Measurements from ENCODE around the gene RASD2.

Gene RASD2

DNA sequence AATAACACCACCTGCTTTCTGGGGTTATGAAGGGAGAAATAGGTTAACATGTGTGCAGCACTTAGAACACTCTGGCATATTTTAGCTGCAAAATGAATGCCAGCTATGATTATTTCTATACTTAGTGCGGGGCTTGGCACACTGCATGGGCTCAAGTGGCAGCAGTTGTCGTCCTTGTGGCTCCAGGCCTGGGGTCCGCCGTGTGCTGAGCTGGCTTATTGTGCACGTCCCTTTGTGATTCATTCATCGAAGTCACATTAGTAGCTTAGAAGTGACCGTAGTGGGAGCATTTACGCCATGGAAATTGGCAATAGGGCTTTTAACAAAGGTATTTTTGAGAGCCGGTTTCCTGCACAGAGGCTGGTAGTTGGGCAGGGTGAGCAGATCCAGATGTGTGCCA is 4.2 kb downstream of the RASD2 start:
- no peak for DNase-seq (ENCODE audit: extremely low read depth, low read depth)
- no peak for TF ChIP-seq CTCF (IDR thresholded peaks at IDR 0.05; ENCODE audit: low read depth, low read length)

DNA sequence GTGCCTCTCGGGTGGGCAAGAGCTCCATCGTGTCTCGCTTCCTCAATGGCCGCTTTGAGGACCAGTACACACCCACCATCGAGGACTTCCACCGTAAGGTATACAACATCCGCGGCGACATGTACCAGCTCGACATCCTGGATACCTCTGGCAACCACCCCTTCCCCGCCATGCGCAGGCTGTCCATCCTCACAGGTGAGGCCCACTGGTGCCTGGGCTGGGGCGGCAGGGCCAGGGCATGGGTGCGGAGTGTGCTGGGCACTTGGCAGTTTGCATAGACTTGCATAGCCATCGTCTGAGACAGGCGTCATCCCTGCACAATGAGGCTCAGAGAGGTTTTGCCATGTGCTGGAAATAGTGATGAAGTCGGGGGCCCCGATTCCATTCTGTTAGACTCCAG is 6.3 kb downstream of the RASD2 start:
- DNase-seq (ENCODE audit: extremely low read depth, low read depth): no peak
- no peak for TF ChIP-seq CTCF (IDR thresholded peaks at IDR 0.05; ENCODE audit: low read depth, low read length)

DNA sequence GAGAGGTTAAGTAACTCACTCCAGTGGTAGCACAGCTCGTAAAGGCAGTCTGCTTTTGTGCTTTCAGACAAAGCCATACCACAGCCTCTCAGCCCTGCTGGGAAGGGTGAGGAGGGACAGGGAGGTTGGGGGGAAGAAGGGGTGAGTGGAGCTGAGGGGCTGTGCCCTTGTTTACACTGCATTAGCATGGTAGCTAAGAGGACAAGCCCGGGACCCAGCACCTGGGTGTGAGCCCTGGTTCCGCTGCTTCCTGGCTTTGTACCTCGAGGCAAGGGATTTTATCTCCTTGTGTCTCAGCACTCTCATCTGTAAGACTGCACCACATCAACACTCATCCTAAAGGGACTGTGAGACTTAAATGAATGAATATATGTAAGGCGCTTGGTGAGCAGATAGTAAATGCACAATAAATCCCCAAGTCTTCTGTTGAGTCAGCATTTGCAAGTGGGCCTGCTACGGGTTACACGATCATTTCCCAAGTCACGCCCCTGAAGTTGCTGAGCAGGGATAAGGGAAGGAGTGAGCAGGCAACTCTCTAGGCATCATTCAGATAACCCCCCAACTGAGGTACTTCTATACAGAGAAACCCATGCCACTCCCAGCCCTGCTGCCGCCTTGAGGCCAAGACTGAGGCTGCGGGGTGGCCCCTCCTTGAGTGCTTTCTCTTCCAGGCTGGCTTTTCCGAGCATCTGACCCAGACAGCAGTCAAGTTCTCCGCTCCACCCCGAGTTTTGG is 7.5 kb downstream of the RASD2 start:
- no peak; the same call in 1 of the 2 replicates for TF ChIP-seq CTCF (IDR thresholded peaks at IDR 0.05; ENCODE audit: low read depth, low read length)
- DNase-seq (ENCODE audit: extremely low read depth, low read depth): no peak

DNA sequence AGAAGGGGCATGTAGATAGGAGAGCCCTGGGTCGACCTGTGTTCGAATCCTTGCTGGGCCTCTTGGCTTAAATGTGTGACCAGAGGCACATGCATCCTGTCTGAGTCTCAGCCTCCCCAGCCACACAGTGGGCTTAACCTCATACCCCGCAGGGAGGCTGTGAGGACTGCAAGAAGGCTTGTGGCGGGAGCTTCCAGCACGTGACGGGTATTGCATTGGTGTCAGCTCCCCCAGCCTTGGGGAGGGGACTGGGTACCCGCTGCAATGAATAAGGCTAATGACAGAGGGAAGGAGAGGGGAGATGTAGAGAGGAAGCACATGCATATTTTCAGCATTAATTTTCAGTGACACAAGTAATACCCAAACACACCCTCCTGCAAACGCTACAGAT is 8.1 kb downstream of the RASD2 start:
- no peak for TF ChIP-seq CTCF (IDR thresholded peaks at IDR 0.05; ENCODE audit: low read depth, low read length)
- DNase-seq (ENCODE audit: extremely low read depth, low read depth): no peak

DNA sequence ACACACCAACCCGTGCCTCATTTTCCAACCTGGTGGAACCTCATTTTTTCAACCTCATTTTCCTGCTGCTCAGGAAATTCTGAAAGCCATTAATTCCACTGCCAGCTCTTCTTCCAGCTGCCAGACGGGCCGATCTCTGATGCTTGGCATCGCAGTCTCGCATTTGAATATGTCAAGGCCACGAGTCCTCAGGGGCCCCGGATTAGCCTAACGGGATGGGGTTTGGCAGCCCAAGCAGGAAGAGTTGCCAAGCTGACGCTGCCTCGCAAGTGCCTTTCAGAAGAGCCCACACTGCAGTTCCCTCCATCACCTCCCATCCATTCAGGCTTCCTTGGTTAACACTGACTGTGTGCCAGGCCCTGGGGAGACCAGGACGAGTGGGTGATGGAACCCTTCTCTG is 8.7 kb downstream of the RASD2 start:
- no peak for TF ChIP-seq CTCF (IDR thresholded peaks at IDR 0.05; ENCODE audit: low read depth, low read length)
- DNase-seq (ENCODE audit: extremely low read depth, low read depth): no peak

GRCh38 chr22:35551549-35552177 is 11.0 kb downstream of the RASD2 start:
- no peak for DNase-seq (ENCODE audit: extremely low read depth, low read depth)
- no peak for TF ChIP-seq CTCF (IDR thresholded peaks at IDR 0.05; ENCODE audit: low read depth, low read length)

DNA sequence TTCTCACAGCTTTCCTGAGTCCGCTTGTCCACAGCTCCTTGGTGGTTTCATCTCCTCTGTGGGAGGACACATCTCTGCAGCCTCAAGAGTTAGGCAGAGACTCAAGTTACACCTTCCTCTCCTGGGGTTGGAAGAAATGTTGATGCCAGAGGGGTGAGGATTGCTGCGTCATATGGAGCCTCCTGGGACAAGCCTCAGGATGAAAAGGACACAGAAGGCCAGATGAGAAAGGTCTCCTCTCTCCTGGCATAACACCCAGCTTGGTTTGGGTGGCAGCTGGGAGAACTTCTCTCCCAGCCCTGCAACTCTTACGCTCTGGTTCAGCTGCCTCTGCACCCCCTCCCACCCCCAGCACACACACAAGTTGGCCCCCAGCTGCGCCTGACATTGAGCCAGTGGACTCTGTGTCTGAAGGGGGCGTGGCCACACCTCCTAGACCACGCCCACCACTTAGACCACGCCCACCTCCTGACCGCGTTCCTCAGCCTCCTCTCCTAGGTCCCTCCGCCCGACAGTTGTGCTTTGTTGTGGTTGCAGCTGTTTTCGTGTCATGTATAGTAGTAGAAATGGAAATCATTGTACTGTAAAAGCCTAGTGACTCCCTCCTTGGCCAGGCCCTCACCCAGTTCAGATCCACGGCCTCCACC is 11.7 kb downstream of the RASD2 start:
- no peak for TF ChIP-seq CTCF (IDR thresholded peaks at IDR 0.05; ENCODE audit: low read depth, low read length)
- no peak for DNase-seq (ENCODE audit: extremely low read depth, low read depth)

Data from AG09319 (cell line).